GM19328 (cell line): ENCODE data around the gene PPP6R2.

ENCODE experiments used
- ATAC-seq: cut with Tn5 transposase; IDR thresholded peaks from one replicate; pipeline ENCODE4 v1.9.1; 2021; ENCODE audit warnings: mild to moderate bottlenecking, moderate library complexity; ENCODE audit not compliant: unreplicated experiment

Gene PPP6R2

GRCh38 chr22:50443801-50444625 lies 100.9 kb downstream of the PPP6R2 start:
- ATAC-seq: no peak

- ATAC-seq: no peak
These were observed 101.5 kb downstream of the PPP6R2 start for GRCh38 chr22:50444663-50445062.

- no peak for ATAC-seq
These were observed 102.1 kb downstream of the PPP6R2 start for GRCh38 chr22:50445071-50445879.

GRCh38 chr22:50445880-50446707 lies 103.0 kb downstream of the PPP6R2 start:
- no peak for ATAC-seq

- ATAC-seq: no peak
These were observed 103.8 kb downstream of the PPP6R2 start for GRCh38 chr22:50446708-50447575.

- ATAC-seq: no peak
These were observed 104.7 kb downstream of the PPP6R2 start for GRCh38 chr22:50447576-50448551.

GRCh38 chr22:50452649-50453048 lies 109.5 kb downstream of the PPP6R2 start:
- no peak for ATAC-seq

GRCh38 chr22:50454556-50455075 lies 111.5 kb downstream of the PPP6R2 start:
- no peak for ATAC-seq

GRCh38 chr22:50455201-50455600 lies 112.1 kb downstream of the PPP6R2 start:
- no peak for ATAC-seq

- no peak for ATAC-seq
These were observed 112.9 kb downstream of the PPP6R2 start for GRCh38 chr22:50456026-50456425.

- ATAC-seq: no peak
These were observed 113.5 kb downstream of the PPP6R2 start for GRCh38 chr22:50456466-50457234.

GRCh38 chr22:50459016-50459415 lies 115.9 kb downstream of the PPP6R2 start:
- no peak for ATAC-seq

- ATAC-seq: no peak
These were observed 116.5 kb downstream of the PPP6R2 start for GRCh38 chr22:50459496-50460140.

- ATAC-seq: no peak
These were observed 117.8 kb downstream of the PPP6R2 start for GRCh38 chr22:50460938-50461337.

- no peak for ATAC-seq
These were observed 118.4 kb downstream of the PPP6R2 start for GRCh38 chr22:50461536-50461935.

GRCh38 chr22:50461979-50462540 lies 118.9 kb downstream of the PPP6R2 start:
- no peak for ATAC-seq

- no peak for ATAC-seq
These were observed 120.2 kb downstream of the PPP6R2 start for GRCh38 chr22:50463188-50463900.
